ENCODE measurements around the gene CHST14. TPM values are rescaled to one million over a fixed set of nuclear protein-coding genes. Genes with fewer than 3 reads are reported as not detected.

The CHST14 gene
- total and polyA plus RNA-seq, 2 of the 8 experiments (the other 6 are each of a cell fraction or from before 2014, with no cell fraction given), result 13.4 to 20.3 TPM

- TF ChIP-seq, protein P1, sequence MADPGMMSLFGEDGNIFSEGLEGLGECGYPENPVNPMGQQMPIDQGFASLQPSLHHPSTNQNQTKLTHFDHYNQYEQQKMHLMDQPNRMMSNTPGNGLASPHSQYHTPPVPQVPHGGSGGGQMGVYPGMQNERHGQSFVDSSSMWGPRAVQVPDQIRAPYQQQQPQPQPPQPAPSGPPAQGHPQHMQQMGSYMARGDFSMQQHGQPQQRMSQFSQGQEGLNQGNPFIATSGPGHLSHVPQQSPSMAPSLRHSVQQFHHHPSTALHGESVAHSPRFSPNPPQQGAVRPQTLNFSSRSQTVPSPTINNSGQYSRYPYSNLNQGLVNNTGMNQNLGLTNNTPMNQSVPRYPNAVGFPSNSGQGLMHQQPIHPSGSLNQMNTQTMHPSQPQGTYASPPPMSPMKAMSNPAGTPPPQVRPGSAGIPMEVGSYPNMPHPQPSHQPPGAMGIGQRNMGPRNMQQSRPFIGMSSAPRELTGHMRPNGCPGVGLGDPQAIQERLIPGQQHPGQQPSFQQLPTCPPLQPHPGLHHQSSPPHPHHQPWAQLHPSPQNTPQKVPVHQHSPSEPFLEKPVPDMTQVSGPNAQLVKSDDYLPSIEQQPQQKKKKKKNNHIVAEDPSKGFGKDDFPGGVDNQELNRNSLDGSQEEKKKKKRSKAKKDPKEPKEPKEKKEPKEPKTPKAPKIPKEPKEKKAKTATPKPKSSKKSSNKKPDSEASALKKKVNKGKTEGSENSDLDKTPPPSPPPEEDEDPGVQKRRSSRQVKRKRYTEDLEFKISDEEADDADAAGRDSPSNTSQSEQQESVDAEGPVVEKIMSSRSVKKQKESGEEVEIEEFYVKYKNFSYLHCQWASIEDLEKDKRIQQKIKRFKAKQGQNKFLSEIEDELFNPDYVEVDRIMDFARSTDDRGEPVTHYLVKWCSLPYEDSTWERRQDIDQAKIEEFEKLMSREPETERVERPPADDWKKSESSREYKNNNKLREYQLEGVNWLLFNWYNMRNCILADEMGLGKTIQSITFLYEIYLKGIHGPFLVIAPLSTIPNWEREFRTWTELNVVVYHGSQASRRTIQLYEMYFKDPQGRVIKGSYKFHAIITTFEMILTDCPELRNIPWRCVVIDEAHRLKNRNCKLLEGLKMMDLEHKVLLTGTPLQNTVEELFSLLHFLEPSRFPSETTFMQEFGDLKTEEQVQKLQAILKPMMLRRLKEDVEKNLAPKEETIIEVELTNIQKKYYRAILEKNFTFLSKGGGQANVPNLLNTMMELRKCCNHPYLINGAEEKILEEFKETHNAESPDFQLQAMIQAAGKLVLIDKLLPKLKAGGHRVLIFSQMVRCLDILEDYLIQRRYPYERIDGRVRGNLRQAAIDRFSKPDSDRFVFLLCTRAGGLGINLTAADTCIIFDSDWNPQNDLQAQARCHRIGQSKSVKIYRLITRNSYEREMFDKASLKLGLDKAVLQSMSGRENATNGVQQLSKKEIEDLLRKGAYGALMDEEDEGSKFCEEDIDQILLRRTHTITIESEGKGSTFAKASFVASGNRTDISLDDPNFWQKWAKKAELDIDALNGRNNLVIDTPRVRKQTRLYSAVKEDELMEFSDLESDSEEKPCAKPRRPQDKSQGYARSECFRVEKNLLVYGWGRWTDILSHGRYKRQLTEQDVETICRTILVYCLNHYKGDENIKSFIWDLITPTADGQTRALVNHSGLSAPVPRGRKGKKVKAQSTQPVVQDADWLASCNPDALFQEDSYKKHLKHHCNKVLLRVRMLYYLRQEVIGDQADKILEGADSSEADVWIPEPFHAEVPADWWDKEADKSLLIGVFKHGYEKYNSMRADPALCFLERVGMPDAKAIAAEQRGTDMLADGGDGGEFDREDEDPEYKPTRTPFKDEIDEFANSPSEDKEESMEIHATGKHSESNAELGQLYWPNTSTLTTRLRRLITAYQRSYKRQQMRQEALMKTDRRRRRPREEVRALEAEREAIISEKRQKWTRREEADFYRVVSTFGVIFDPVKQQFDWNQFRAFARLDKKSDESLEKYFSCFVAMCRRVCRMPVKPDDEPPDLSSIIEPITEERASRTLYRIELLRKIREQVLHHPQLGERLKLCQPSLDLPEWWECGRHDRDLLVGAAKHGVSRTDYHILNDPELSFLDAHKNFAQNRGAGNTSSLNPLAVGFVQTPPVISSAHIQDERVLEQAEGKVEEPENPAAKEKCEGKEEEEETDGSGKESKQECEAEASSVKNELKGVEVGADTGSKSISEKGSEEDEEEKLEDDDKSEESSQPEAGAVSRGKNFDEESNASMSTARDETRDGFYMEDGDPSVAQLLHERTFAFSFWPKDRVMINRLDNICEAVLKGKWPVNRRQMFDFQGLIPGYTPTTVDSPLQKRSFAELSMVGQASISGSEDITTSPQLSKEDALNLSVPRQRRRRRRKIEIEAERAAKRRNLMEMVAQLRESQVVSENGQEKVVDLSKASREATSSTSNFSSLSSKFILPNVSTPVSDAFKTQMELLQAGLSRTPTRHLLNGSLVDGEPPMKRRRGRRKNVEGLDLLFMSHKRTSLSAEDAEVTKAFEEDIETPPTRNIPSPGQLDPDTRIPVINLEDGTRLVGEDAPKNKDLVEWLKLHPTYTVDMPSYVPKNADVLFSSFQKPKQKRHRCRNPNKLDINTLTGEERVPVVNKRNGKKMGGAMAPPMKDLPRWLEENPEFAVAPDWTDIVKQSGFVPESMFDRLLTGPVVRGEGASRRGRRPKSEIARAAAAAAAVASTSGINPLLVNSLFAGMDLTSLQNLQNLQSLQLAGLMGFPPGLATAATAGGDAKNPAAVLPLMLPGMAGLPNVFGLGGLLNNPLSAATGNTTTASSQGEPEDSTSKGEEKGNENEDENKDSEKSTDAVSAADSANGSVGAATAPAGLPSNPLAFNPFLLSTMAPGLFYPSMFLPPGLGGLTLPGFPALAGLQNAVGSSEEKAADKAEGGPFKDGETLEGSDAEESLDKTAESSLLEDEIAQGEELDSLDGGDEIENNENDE (IDR thresholded peaks at IDR 0.05; ENCODE audit: insufficient replicate concordance, low read length), result no peak
- TF ChIP-seq JUND (IDR thresholded peaks at IDR 0.05; ENCODE audit: low read length), result no peak
- TF ChIP-seq ATF3 (IDR thresholded peaks at IDR 0.05; ENCODE audit: insufficient read depth, low read depth, low read length), result no peak
- TF ChIP-seq GABPA (IDR thresholded peaks at IDR 0.05; ENCODE audit: borderline replicate concordance, insufficient read depth, low read length), result no peak
- TF ChIP-seq NANOG (IDR thresholded peaks at IDR 0.05; ENCODE audit: insufficient read depth, low read depth, low read length, poor library complexity, severe bottlenecking), result no peak
- no peak for TF ChIP-seq ZNF274 (IDR thresholded peaks at IDR 0.05; ENCODE audit: borderline replicate concordance, extremely low read depth, low read length)
- TF ChIP-seq CHD1 (IDR thresholded peaks at IDR 0.05; ENCODE audit: low read depth, low read length), result no peak
- no peak for TF ChIP-seq BRCA1 (IDR thresholded peaks at IDR 0.05; ENCODE audit: low read depth, low read length)
- TF ChIP-seq KDM4A (IDR thresholded peaks at IDR 0.05; ENCODE audit: low read depth, low read length, severe bottlenecking), result no peak
Observed at GRCh38 chr15:40436892-40437751, 33.7 kb upstream of the CHST14 start (continued).
